Right lobe of liver (tissue), 4 donors: ENCODE measurements around the gene SLC7A11.

Source experiments
- POLR2A ChIP-seq: fragments of 450-650 bp; IDR thresholded peaks from one replicate; pipeline ENCODE4 v1.6.1; 2017; ENCODE audit warnings: antibody characterized with exemption, mild to moderate bottlenecking
- TF ChIP-seq, protein P1 (sequence below), 4 donors: fragments of 200-600 bp in 3 of 4; fragments of 450-650 bp in 1 of 4; IDR thresholded peaks; one replicate each; pipeline versions ENCODE4 v1.5.1 to v1.8.0; 2016 to 2022; ENCODE audit warnings: antibody characterized with exemption in 4 of 4, mild to moderate bottlenecking in 2 of 4
- donor health status: DM: no; HTN: no; CAD: no.
- donor health status: DM: no; HTN: no; CAD: no.
- donor health status: DM: no; HTN: yes; CAD: no.

DNA sequence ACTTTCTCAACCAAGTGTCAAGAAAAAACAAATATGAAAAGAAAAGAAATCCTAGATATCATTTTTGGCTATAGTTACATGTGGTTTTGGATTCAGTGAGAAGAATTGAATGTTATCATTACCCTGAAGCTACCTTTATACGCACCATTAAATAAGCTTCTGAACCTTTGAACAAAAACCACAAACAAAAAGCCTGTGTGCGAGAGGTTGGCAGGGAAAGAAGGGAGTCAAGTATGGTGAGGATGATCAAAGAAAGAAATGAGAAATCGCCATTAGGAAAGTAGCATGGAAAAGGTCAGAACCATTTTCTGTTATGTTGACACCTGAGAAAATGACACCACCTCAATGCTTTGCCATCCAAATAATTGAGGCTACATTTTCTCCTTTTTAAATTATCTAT, 1.2 kb upstream of the SLC7A11 start:
- TF ChIP-seq, protein P1, sequence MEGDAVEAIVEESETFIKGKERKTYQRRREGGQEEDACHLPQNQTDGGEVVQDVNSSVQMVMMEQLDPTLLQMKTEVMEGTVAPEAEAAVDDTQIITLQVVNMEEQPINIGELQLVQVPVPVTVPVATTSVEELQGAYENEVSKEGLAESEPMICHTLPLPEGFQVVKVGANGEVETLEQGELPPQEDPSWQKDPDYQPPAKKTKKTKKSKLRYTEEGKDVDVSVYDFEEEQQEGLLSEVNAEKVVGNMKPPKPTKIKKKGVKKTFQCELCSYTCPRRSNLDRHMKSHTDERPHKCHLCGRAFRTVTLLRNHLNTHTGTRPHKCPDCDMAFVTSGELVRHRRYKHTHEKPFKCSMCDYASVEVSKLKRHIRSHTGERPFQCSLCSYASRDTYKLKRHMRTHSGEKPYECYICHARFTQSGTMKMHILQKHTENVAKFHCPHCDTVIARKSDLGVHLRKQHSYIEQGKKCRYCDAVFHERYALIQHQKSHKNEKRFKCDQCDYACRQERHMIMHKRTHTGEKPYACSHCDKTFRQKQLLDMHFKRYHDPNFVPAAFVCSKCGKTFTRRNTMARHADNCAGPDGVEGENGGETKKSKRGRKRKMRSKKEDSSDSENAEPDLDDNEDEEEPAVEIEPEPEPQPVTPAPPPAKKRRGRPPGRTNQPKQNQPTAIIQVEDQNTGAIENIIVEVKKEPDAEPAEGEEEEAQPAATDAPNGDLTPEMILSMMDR (IDR thresholded peaks at IDR 0.05) = no peak
- no peak for TF ChIP-seq POLR2A
